Right lobe of liver (tissue), 6 donors: Measurements from ENCODE around the gene RTP3. TPM values are rescaled to one million over a fixed set of nuclear protein-coding genes. Genes with fewer than 3 reads are reported as not detected.

Experiments used
- ATAC-seq, 4 donors: fragments of 200-7000 bp; cut with Tn5 transposase; one replicate each; pipeline ENCODE4 v1.9.1; 2020; ENCODE audit warnings: mild to moderate bottlenecking in 4 of 4, moderate library complexity in 4 of 4
- DNase-seq, 3 donors: peaks; one replicate each; pipeline ENCODE4 v3.0.0-alpha.2; 2020
- H3K27ac ChIP-seq, 3 donors: fragments of 200-600 bp; one replicate each; pipeline ENCODE4 v1.8.0; 2022
- H3K27me3 ChIP-seq, 2 donors: fragments of 200-600 bp; one replicate each; pipeline ENCODE4 v1.8.0; 2022
- H3K36me3 ChIP-seq, 4 donors: fragments of 200-600 bp; sonication (generic) in 1 of 4; one replicate each; pipeline versions ENCODE4 v1.5.1 to v1.8.0; 2017 to 2022; ENCODE audit warnings: control low read depth in 1 of 4
- H3K4me1 ChIP-seq, 4 donors: fragments of 200-600 bp; sonication (generic) in 1 of 4; one replicate each; pipeline versions ENCODE4 v1.5.1 to v1.8.0; 2017 to 2022; ENCODE audit warnings: control low read depth in 1 of 4
- H3K4me3 ChIP-seq, 3 donors: fragments of 200-600 bp; one replicate each; pipeline ENCODE4 v1.8.0; 2022
- H3K9me3 ChIP-seq, 4 donors: fragments of 200-600 bp; sonication (generic) in 1 of 4; one replicate each; pipeline versions ENCODE4 v1.5.1 to v1.8.0; 2017 to 2022; ENCODE audit warnings: control low read depth in 1 of 4
- POLR2A ChIP-seq: fragments of 450-650 bp; IDR thresholded peaks from one replicate; pipeline ENCODE4 v1.6.1; 2017; ENCODE audit warnings: antibody characterized with exemption, mild to moderate bottlenecking
- WGBS: methylation state at CpG from one replicate; pipeline ENCODE4 v1.1.6; 2018; ENCODE audit warnings: low coverage, low lambda C conversion rate; ENCODE audit not compliant: insufficient coverage; ENCODE audit errors: missing lambda C conversion rate; 5-methylcytosine and 5-hydroxymethylcytosine counted together
- intact Hi-C, 2 donors: fragments of 100-400 bp; cut with DNase I; formaldehyde crosslinking; loops; one replicate each; pipeline versions ENCODE4 v1.11.2 to v1.14.1; 2022
- total RNA-seq, 6 experiments: library from RNA; depleted of rRNA in 2 of 6; stranded (reverse); fragments of >200 nt in 2 of 6; fragmentation: NEBNext Ultra II Directional in 3 of 6; extraction: Animal tissue kit (Norgen Biotek cat#: 25700) in 3 of 6; gene quantifications; one replicate each; pipeline versions ENCODE4 v1.1.0 to v1.2.4, GENCODE V29; 2016 to 2023
- TF ChIP-seq, protein P1 (sequence below), 4 donors: fragments of 200-600 bp in 3 of 4; fragments of 450-650 bp in 1 of 4; IDR thresholded peaks; one replicate each; pipeline versions ENCODE4 v1.5.1 to v1.8.0; 2016 to 2022; ENCODE audit warnings: antibody characterized with exemption in 4 of 4, mild to moderate bottlenecking in 2 of 4
- donor health status: DM: no; HTN: yes; CAD: no.
- donor health status: DM: no; HTN: no; CAD: no.
- donor health status: DM: no; HTN: no; CAD: no.
- donor health status: DM: no; HTN: yes; CAD: no.
- donor health status: DM: no; HTN: yes; CAD: no.

RTP3 gene
- total RNA-seq, 6 experiments from 2014 or later = 12.2 to 29.0 (median 20.9) TPM

DNA sequence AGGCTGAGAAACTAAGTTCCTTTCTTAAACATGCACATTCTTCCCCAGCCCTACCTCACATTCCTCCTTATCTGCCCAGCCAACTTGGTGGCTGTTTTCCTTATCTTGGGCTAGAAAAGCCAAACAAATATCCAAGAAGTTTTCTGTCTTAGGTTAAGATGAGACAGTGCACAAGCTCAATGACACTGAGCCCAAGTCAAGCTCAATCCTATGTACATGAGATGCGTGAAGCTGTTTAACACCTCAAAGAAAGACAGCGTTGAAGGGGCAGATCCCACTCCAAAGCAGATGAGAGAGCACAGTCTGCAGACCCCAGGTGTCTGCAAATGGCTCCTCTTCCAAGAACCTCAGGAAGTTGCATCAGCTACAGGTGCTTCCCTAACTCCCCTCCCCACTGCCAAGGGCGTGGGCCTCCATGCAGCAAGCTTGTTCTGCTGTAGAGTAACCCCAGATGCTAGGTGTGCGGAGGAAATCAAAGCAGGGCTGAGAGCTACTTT is 51.7 kb downstream of the RTP3 start:
- 71% methylated on average over 3 of the region's 4 CpGs for WGBS
- no peaks in the 10 kb centered on the region for H3K27me3 ChIP-seq

DNA sequence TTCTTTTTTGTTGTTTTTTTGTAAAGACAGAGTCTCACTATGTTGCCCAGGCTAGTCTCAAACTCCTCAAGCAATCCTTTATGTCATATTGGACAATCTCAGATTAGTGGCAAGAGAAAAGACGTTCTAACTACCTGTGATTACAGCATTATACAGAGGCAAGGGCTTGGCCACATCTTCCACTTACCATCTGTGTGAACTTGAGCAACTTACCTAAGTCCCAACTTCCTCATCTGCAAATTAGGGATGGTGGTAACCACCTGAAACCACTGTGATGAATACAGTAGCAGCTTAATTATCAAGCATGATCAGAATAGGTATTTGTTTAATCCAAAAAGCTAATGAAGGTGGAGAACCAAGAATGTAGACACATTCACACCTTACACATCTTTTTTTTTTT is 52.2 kb downstream of the RTP3 start:
- ATAC-seq (no peak), DNase-seq (no peak)
- TF ChIP-seq, protein P1, sequence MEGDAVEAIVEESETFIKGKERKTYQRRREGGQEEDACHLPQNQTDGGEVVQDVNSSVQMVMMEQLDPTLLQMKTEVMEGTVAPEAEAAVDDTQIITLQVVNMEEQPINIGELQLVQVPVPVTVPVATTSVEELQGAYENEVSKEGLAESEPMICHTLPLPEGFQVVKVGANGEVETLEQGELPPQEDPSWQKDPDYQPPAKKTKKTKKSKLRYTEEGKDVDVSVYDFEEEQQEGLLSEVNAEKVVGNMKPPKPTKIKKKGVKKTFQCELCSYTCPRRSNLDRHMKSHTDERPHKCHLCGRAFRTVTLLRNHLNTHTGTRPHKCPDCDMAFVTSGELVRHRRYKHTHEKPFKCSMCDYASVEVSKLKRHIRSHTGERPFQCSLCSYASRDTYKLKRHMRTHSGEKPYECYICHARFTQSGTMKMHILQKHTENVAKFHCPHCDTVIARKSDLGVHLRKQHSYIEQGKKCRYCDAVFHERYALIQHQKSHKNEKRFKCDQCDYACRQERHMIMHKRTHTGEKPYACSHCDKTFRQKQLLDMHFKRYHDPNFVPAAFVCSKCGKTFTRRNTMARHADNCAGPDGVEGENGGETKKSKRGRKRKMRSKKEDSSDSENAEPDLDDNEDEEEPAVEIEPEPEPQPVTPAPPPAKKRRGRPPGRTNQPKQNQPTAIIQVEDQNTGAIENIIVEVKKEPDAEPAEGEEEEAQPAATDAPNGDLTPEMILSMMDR (IDR thresholded peaks at IDR 0.05) = no peak
- TF ChIP-seq POLR2A = no peak
- 40% methylated on average over 1 of the region's 1 CpG for WGBS
- intact Hi-C loops = loop anchor here in 1 of 2 donors (5.0 kb wide), 1 partner anchor 63 kb away; no protein-coding TSS in a partner anchor
- Histone ChIP-seq H3K4me1 (peaks cover 0 to 10% (median 0%) of the 10 kb centered on the region in 4 donors), H3K4me3 (no peak overlapping the region), H3K36me3 (no peaks in the 10 kb centered on the region), H3K9me3 (no peaks in the 10 kb centered on the region), H3K27ac (no peak overlapping the region), H3K27me3 (no peaks in the 10 kb centered on the region)

More for the DNA sequence above, 51.7 kb downstream of the RTP3 start:
- intact Hi-C loops = no loop called here
- Histone ChIP-seq H3K4me1 (peaks cover 0 to 10% (median 0%) of the 10 kb centered on the region in 4 donors), H3K27ac (no peak overlapping the region), H3K4me3 (no peak overlapping the region), H3K9me3 (no peaks in the 10 kb centered on the region), H3K36me3 (no peaks in the 10 kb centered on the region)
- TF ChIP-seq, protein P1 (IDR thresholded peaks at IDR 0.05) = no peak
- TF ChIP-seq POLR2A = no peak
- ATAC-seq = no peak
- DNase-seq = no peak

Other genes with a start within 250 kb of the RTP3 start
- gene CCR2, start 143.9 kb upstream of the RTP3 start, total RNA-seq = 1 to 10 TPM in 3 of 6 experiments, under 1 TPM in 3; 0.66 to 1.5 (median 0.92) TPM
- 1 to 10 TPM in 2 of 6 experiments, under 1 TPM in 4; 0.22 to 2.0 (median 0.43) TPM for gene CCR5, start 127.0 kb upstream of the RTP3 start, total RNA-seq
- gene CCRL2, start 90.7 kb upstream of the RTP3 start, total RNA-seq = 1 to 10 TPM in 3 of 6 experiments, under 1 TPM in 3; 0.30 to 2.8 (median 1.3) TPM
- gene LTF, start 33.1 kb upstream of the RTP3 start, total RNA-seq = 1 to 10 TPM in 4 of 6 experiments, under 1 TPM in 2; 0.19 to 3.6 (median 2.0) TPM
- gene LRRC2, start 68.3 kb downstream of the RTP3 start, total RNA-seq = 1 to 10 TPM; 4.3 to 8.9 (median 6.1) TPM
- not detected for gene FAM240A, start 114.5 kb downstream of the RTP3 start, total RNA-seq
- 10 to 100 TPM; 12.3 to 19.1 (median 15.9) TPM for gene ALS2CL, start 195.7 kb downstream of the RTP3 start, total RNA-seq
- under 1 TPM; 0.21 to 0.79 (median 0.34) TPM for gene TMIE, start 203.4 kb downstream of the RTP3 start, total RNA-seq
- gene PRSS50, start 219.9 kb downstream of the RTP3 start, total RNA-seq = under 1 TPM in 4 of 6 experiments, not detected in 2; 0.07 to 0.42 (median 0.13) TPM